GM19035 (cell line): ENCODE data around the gene FRMD4B.
"Not testable (repeated sequence)": the region's sequence is repeated elsewhere in the genome, so short reads cannot be mapped to it uniquely, and the experiment has no call there.

ENCODE experiments used
- ATAC-seq: cut with Tn5 transposase; IDR thresholded peaks from one replicate; pipeline ENCODE4 v1.9.1; 2021; ENCODE audit not compliant: unreplicated experiment

FRMD4B gene

GRCh38 chr3:69325151-69325550, 60.7 kb downstream of the FRMD4B start:
- no peak for ATAC-seq

- ATAC-seq = no peak
Measured at GRCh38 chr3:69324362-69325025, 61.4 kb downstream of the FRMD4B start.

- ATAC-seq = no peak
Measured at GRCh38 chr3:69323941-69324340, 61.9 kb downstream of the FRMD4B start.

GRCh38 chr3:69322512-69322911, 63.4 kb downstream of the FRMD4B start:
- ATAC-seq = not testable (repeated sequence)

GRCh38 chr3:69322158-69322509, 63.8 kb downstream of the FRMD4B start:
- no peak for ATAC-seq

- ATAC-seq = no peak
Measured at GRCh38 chr3:69321301-69322157, 64.4 kb downstream of the FRMD4B start.

- ATAC-seq = peak; percentile 54
Measured at GRCh38 chr3:69320871-69321271, 65.0 kb downstream of the FRMD4B start.

GRCh38 chr3:69319652-69320051, 66.2 kb downstream of the FRMD4B start:
- no peak for ATAC-seq

GRCh38 chr3:69318410-69318809, 67.5 kb downstream of the FRMD4B start:
- ATAC-seq = no peak

- ATAC-seq = no peak
Measured at GRCh38 chr3:69313251-69313650, 72.6 kb downstream of the FRMD4B start.

GRCh38 chr3:69309814-69310213, 76.1 kb downstream of the FRMD4B start:
- ATAC-seq = no peak

- peak; percentile 98 for ATAC-seq
Measured at GRCh38 chr3:69306239-69307185, 79.4 kb downstream of the FRMD4B start.

GRCh38 chr3:69305011-69305410, 80.9 kb downstream of the FRMD4B start:
- ATAC-seq = no peak

GRCh38 chr3:69304396-69304795, 81.5 kb downstream of the FRMD4B start:
- no peak for ATAC-seq

GRCh38 chr3:69300296-69300695, 85.6 kb downstream of the FRMD4B start:
- no peak for ATAC-seq

- ATAC-seq = no peak
Measured at GRCh38 chr3:69299344-69299743, 86.5 kb downstream of the FRMD4B start.

- ATAC-seq = no peak
Measured at GRCh38 chr3:69297501-69297900, 88.4 kb downstream of the FRMD4B start.

- ATAC-seq = no peak
Measured at GRCh38 chr3:69296995-69297394, 88.9 kb downstream of the FRMD4B start.

- ATAC-seq = no peak
Measured at GRCh38 chr3:69294014-69294766, 91.7 kb downstream of the FRMD4B start.

- no peak for ATAC-seq
Measured at GRCh38 chr3:69292959-69293574, 92.8 kb downstream of the FRMD4B start.
